ENCODE measurements around the gene TMEM147. TPM values are rescaled to one million over a fixed set of nuclear protein-coding genes. Genes with fewer than 3 reads are reported as not detected.

The TMEM147 gene
- total and polyA plus RNA-seq, 3 donors from 2014 or later = 125 to 146 (median 125) TPM

- intact Hi-C loops (cut with DNase I; ENCODE audit: low total_unique reads) = no loop called here
- no peak overlapping the region for H3K4me3 ChIP-seq
- DNase-seq = no peak
- H3K36me3 ChIP-seq (ENCODE audit: low read depth, missing control alignments) = no peaks in the 10 kb centered on the region
- no peak for TF ChIP-seq CTCF (IDR thresholded peaks at IDR 0.05)
- TF ChIP-seq POLR2A (IDR thresholded peaks at IDR 0.05) = no peak
- H3K27ac ChIP-seq = no peak overlapping the region
- H3K27me3 ChIP-seq = no peaks in the 10 kb centered on the region
- no peaks in the 10 kb centered on the region for H3K9me3 ChIP-seq
- 71 to 72% methylated on average over 6 to 17 of the region's 17 CpGs for WGBS, 2 donors
- H3K4me1 ChIP-seq = no peaks in the 10 kb centered on the region
Measured at GRCh38 chr19:35562336-35562735, 16.9 kb downstream of the TMEM147 start.

DNA sequence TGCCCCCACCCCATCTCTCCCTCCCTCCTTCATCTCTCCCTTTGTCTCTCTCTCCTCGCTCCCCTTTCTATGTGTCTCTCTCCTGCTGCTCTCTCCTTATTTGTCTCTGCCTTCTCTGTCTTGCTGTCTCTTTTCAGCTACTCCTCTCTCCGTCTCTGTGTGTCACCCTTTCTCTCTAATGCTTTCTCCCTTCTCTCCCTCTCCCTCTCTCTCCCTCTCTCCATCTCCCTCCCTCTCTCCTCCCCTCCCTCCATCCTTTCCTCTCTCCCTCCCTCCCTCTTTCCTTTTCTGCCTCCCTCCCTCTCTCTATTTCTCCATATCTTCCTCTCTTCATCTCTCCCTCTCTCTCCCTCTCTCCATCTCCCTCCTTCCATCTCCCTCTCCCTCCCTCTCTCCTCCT, 17.4 kb downstream of the TMEM147 start:
- Histone ChIP-seq H3K9me3 (no peaks in the 10 kb centered on the region), H3K27me3 (no peaks in the 10 kb centered on the region), H3K36me3 (ENCODE audit: low read depth, missing control alignments) (no peaks in the 10 kb centered on the region), H3K27ac (no peak overlapping the region), H3K4me1 (no peaks in the 10 kb centered on the region), H3K4me3 (no peak overlapping the region)
- intact Hi-C loops (cut with DNase I; ENCODE audit: low total_unique reads) = no loop called here
- DNase-seq = no peak
- TF ChIP-seq POLR2A (IDR thresholded peaks at IDR 0.05) (no peak), CTCF (IDR thresholded peaks at IDR 0.05) (no peak)
- WGBS, 2 donors = 71 to 75% methylated on average over 2 of the region's 2 CpGs

DNA sequence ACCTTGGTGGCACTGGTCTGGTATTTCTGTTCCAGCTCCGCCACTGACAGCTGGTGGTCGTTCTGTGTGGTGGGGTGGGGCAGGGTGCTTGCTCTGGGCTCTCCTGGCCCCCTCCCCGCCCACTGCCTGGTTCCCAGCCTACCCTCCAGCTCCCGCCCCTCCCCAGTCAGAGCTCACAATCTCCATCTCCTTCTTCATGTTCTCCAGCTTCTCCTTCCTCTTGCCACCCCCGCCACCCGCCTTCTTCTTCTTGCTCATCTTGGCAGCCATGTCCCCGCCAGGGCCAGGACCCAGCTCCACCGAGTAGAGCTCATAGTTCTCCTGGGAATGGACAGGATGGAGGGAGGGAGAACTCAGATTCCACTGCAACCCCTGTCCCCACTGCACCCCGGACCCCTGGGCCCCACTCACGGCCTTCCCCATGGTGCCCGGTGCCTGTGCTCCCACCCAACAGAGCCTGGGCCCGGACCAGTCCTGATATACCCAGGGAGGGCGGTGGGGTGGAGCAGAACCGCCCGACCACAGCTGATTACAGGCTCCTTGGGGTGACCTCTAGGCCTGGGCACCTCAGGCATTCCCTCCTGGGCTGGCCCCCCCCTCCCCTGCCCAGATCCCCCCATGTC, 17.9 kb downstream of the TMEM147 start, which contains the start of gene ATP4A:
ATP4A (minus strand) TSS at position 452 of the 623 bp plus-strand sequence; CDS start at position 423, 29 bp downstream.
- DNase-seq = no peak
- Histone ChIP-seq H3K4me1 (no peaks in the 10 kb centered on the region), H3K4me3 (no peak within 1 kb of the TSS), H3K27ac (no peak within 1 kb of the TSS), H3K36me3 (ENCODE audit: low read depth, missing control alignments) (no peaks in the 10 kb centered on the region), H3K27me3 (no peaks in the 10 kb centered on the region), H3K9me3 (no peaks in the 10 kb centered on the region)
- TF ChIP-seq CTCF (IDR thresholded peaks at IDR 0.05) = no peak
- no peak for TF ChIP-seq POLR2A (IDR thresholded peaks at IDR 0.05)
- 75 to 83% methylated on average over 12 to 15 of the region's 15 CpGs for WGBS, 2 donors
- intact Hi-C loops (cut with DNase I; ENCODE audit: low total_unique reads) = no loop called here

DNA sequence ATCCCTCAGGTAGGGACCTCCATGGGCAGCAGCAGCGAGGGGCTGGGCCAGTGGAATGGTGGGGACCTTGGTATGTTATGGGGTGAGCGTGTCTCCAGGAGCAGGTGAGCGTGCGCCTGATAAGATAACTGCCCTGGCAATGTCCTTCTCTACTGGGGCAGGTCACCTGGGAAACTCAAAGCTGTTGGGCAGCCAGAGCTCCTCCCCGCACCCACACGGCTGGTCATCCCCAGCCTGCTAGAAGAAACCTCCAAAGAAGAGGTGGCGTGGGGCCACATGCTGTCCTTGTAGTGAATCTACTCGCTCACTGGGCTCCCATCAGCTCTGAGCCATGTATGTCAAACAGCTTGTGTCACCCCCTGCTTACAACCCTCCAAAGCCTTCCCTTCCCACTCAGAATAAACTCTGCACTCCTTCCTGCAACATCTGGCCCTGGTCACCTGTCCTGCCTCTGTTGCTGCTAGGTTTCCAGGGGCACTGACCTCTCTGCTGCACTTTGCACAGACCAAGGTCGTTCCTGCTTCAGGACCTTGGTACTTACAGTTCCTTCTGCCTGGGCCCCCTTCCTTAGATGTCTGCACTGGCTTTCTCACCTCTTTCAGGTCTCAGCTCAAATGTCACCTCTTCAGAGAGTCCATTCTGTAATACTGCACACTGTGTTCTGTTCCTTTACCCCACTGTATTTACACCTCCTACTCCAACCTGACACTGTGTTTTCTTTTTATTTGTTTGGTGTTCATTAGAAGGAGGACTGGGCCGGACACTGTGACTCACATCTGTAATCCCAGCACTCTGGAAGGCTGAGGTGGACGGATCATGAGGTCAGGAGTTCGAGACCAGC, 19.8 kb downstream of the TMEM147 start:
- peaks cover 6% of the 10 kb centered on the region for H3K4me1 ChIP-seq
- TF ChIP-seq POLR2A (IDR thresholded peaks at IDR 0.05) (no peak), CTCF (IDR thresholded peaks at IDR 0.05) (no peak)
- intact Hi-C loops (cut with DNase I; ENCODE audit: low total_unique reads) = no loop called here
- H3K36me3 ChIP-seq (ENCODE audit: low read depth, missing control alignments) = no peaks in the 10 kb centered on the region
- DNase-seq = no peak
- H3K9me3 ChIP-seq = no peaks in the 10 kb centered on the region
- no peak overlapping the region for H3K4me3 ChIP-seq
- 69 to 80% methylated on average over 9 to 12 of the region's 12 CpGs for WGBS, 2 donors
- H3K27ac ChIP-seq = no peak overlapping the region
- H3K27me3 ChIP-seq = no peaks in the 10 kb centered on the region

Measured in testis (tissue), 3 donors.